HEK293 (cell line): ENCODE measurements around the gene PPID.

Experiments
- CTCF ChIP-seq: fragments of 450-650 bp; formaldehyde crosslinking; IDR thresholded peaks from 2 replicates; pipeline ENCODE4 v1.5.1; 2016; ENCODE audit warnings: missing biosample characterization, missing genetic modification characterization
- REST ChIP-seq: fragments of 450-650 bp; formaldehyde crosslinking; IDR thresholded peaks from 2 replicates; pipeline ENCODE4 v1.5.1; 2016; ENCODE audit warnings: missing biosample characterization, missing genetic modification characterization
- YY1 ChIP-seq: fragments of 450-650 bp; formaldehyde crosslinking; IDR thresholded peaks from 2 replicates; pipeline ENCODE4 v1.5.1; 2018; ENCODE audit warnings: missing biosample characterization, missing genetic modification characterization
- ZNF157 ChIP-seq: fragments of 450-650 bp; formaldehyde crosslinking; IDR thresholded peaks from 2 replicates; pipeline ENCODE4 v1.5.1; 2016; ENCODE audit warnings: missing biosample characterization, missing genetic modification characterization
- ZNF221 ChIP-seq: fragments of 450-650 bp; formaldehyde crosslinking; IDR thresholded peaks from 2 replicates; pipeline ENCODE4 v1.5.1; 2017; ENCODE audit warnings: missing biosample characterization, missing genetic modification characterization, borderline replicate concordance
- ZNF558 ChIP-seq: fragments of 450-650 bp; formaldehyde crosslinking; IDR thresholded peaks from 2 replicates; pipeline ENCODE4 v1.5.1; 2016; ENCODE audit warnings: missing biosample characterization, missing genetic modification characterization
- ZNF837 ChIP-seq: fragments of 450-650 bp; formaldehyde crosslinking; IDR thresholded peaks from 2 replicates; pipeline ENCODE4 v1.5.1; 2016; ENCODE audit warnings: missing biosample characterization, missing genetic modification characterization
- ZNF843 ChIP-seq: fragments of 450-650 bp; formaldehyde crosslinking; IDR thresholded peaks from 2 replicates; pipeline ENCODE4 v1.5.1; 2016; ENCODE audit warnings: missing biosample characterization, missing genetic modification characterization
- ZXDB ChIP-seq: fragments of 450-650 bp; formaldehyde crosslinking; IDR thresholded peaks from 2 replicates; pipeline ENCODE4 v1.5.1; 2016; ENCODE audit warnings: missing biosample characterization, missing genetic modification characterization

GRCh38 chr4:158769175-158769921, 46.2 kb upstream of the PPID start:
- TF ChIP-seq ZXDB (tag by site-specific recombination) (no peak), ZNF157 (tag by site-specific recombination) (no peak), CTCF (tag by site-specific recombination) (0 out of 2 replicates have a peak, but pooled peaks have one; percentile 14), REST (tag by site-specific recombination) (no peak), YY1 (tag by site-specific recombination) (no peak), ZNF558 (no peak), ZNF221 (tag by site-specific recombination) (no peak), ZNF837 (no peak), ZNF843 (tag by site-specific recombination) (no peak)
